GM15510 (cell line): ENCODE data around the gene ZNF467.

Source experiments
- POLR2A ChIP-seq: IDR thresholded peaks from 3 replicates; pipeline ENCODE4 v1.6.1; 2011; ENCODE audit warnings: borderline replicate concordance; ENCODE audit not compliant: insufficient read length; ENCODE audit errors: extremely low read depth

ZNF467 gene

GRCh38 chr7:149727899-149728476, 45.4 kb downstream of the ZNF467 start:
- no peak for TF ChIP-seq POLR2A

GRCh38 chr7:149727053-149727898, 46.1 kb downstream of the ZNF467 start:
- no peak for TF ChIP-seq POLR2A

- TF ChIP-seq POLR2A = no peak
Measured at GRCh38 chr7:149725916-149726315, 47.5 kb downstream of the ZNF467 start.

- TF ChIP-seq POLR2A = no peak
Measured at GRCh38 chr7:149725426-149725821, 48.0 kb downstream of the ZNF467 start.

GRCh38 chr7:149724661-149725425, 48.5 kb downstream of the ZNF467 start:
- TF ChIP-seq POLR2A = no peak

- TF ChIP-seq POLR2A = no peak
Measured at GRCh38 chr7:149723795-149724495, 49.4 kb downstream of the ZNF467 start.

- TF ChIP-seq POLR2A = no peak
Measured at GRCh38 chr7:149723082-149723767, 50.2 kb downstream of the ZNF467 start.

GRCh38 chr7:149722356-149722957, 50.9 kb downstream of the ZNF467 start:
- TF ChIP-seq POLR2A = no peak

- no peak for TF ChIP-seq POLR2A
Measured at GRCh38 chr7:149721084-149721601, 52.2 kb downstream of the ZNF467 start.

GRCh38 chr7:149720372-149721083, 52.9 kb downstream of the ZNF467 start:
- TF ChIP-seq POLR2A = no peak

GRCh38 chr7:149719912-149720335, 53.5 kb downstream of the ZNF467 start:
- TF ChIP-seq POLR2A = no peak

GRCh38 chr7:149719050-149719899, 54.1 kb downstream of the ZNF467 start:
- no peak for TF ChIP-seq POLR2A
